GM12878 (cell line): ENCODE measurements around the gene SLC6A1. TPM values are rescaled to one million over a fixed set of nuclear protein-coding genes. Genes with fewer than 3 reads are reported as not detected.

Experiments used
- ATAC-seq: fragments of 200-7000 bp; cut with Tn5 transposase; 3 replicates; pipeline ENCODE4 v1.9.1; 2020; ENCODE audit warnings: mild to moderate bottlenecking, moderate library complexity
- BruUV-seq: library from RNA; stranded (reverse); fragments of 400-500 nt; replicated peaks from 2 replicates; lab custom pipeline; 2021; lab: Mats Ljungman, UMichigan
- CTCF ChIA-PET: fragments of 300-600 bp; sonication (Branson Sonifier 250); formaldehyde crosslinking; extraction: SDS; loops from one replicate; lab custom pipeline; 2021; ENCODE audit warnings: inconsistent platforms; lab: Yijun Ruan, JAX
- POLR2A ChIA-PET: fragments of 350-600 bp; formaldehyde crosslinking; extraction: SDS; loops from one replicate; lab custom pipeline; 2021; ENCODE audit warnings: inconsistent platforms; lab: Charles Lee
- RAD21 ChIA-PET: fragments of 300-600 bp; sonication (Branson Sonifier 250); formaldehyde crosslinking; loops from one replicate; lab custom pipeline; 2023; ENCODE audit warnings: antibody characterized with exemption; ENCODE audit not compliant: unreplicated experiment; lab: Charles Lee
- SMC1A ChIA-PET: fragments of 300-600 bp; sonication (Branson Sonifier 250); formaldehyde crosslinking; loops from one replicate; lab custom pipeline; 2023; ENCODE audit not compliant: unreplicated experiment, uncharacterized antibody; lab: Charles Lee
- DNase-seq: peaks from one replicate; pipeline ENCODE4 v3.0.0-alpha.2; 2011; ENCODE audit warnings: low read depth, low spot score
- FAIRE-seq: peaks from 3 replicates; lab custom pipeline; 2011; peaks lifted over from hg19 to GRCh38; lab: Jason Lieb, UNC
- H2AFZ ChIP-seq: 2 replicates; pipeline ENCODE4 v1.6.0; 2011; ENCODE audit warnings: low read depth, low read length, control low read depth; ENCODE audit not compliant: control insufficient read depth
- H3K27ac ChIP-seq: 2 replicates; pipeline ENCODE4 v1.5.1; 2011; ENCODE audit warnings: control low read depth; ENCODE audit not compliant: control insufficient read depth, insufficient read depth
- H3K27me3 ChIP-seq, 2 experiments: replicated peaks in 1 of 2; 2 replicates each; pipeline versions ENCODE4 v1.6.0 to v1.6.1; 2011; ENCODE audit warnings: low read length in 1 of 2; ENCODE audit not compliant: control insufficient read depth in 2 of 2, insufficient read depth in 2 of 2
- H3K36me3 ChIP-seq, 2 experiments: 2 replicates each; pipeline ENCODE4 v1.5.1; 2011; ENCODE audit warnings: low read length in 1 of 2; ENCODE audit not compliant: control insufficient read depth in 2 of 2, insufficient read depth in 2 of 2
- H3K4me1 ChIP-seq: 2 replicates; pipeline ENCODE4 v1.6.1; 2011; ENCODE audit warnings: mild to moderate bottlenecking, low read length, moderate library complexity, mixed read lengths; ENCODE audit not compliant: control insufficient read depth, insufficient read depth
- H3K4me2 ChIP-seq: 2 replicates; pipeline ENCODE4 v1.6.0; 2011; ENCODE audit warnings: control low read depth; ENCODE audit not compliant: control insufficient read depth, insufficient read depth
- H3K4me3 ChIP-seq: fragments of 200-600 bp; sonication (generic); 2 replicates; pipeline ENCODE4 v1.5.1; 2016
- H3K79me2 ChIP-seq: 2 replicates; pipeline ENCODE4 v1.6.0; 2011; ENCODE audit warnings: low read length; ENCODE audit not compliant: control insufficient read depth, insufficient read depth
- H3K9ac ChIP-seq: 2 replicates; pipeline ENCODE4 v1.8.0; 2011; ENCODE audit warnings: low read length, control low read depth, mixed read lengths; ENCODE audit not compliant: control insufficient read depth, insufficient read depth
- H3K9me3 ChIP-seq: replicated peaks from 3 replicates; pipeline ENCODE4 v1.5.1; 2011; ENCODE audit warnings: mild to moderate bottlenecking, low read length; ENCODE audit not compliant: control insufficient read depth, insufficient read depth
- H4K20me1 ChIP-seq: 2 replicates; pipeline ENCODE4 v1.6.0; 2011; ENCODE audit not compliant: control insufficient read depth, insufficient read depth
- CHD4 ChIP-seq: fragments of 200-600 bp; sonication (generic); IDR thresholded peaks from 2 replicates; pipeline ENCODE4 v1.6.1; 2016; ENCODE audit warnings: mild to moderate bottlenecking
- EP300 ChIP-seq, 2 experiments: fragments of 150-350 bp in 1 of 2; IDR thresholded peaks; 2 replicates each; pipeline ENCODE4 v1.6.1; 2011 to 2012; ENCODE audit warnings: low read depth in 2 of 2, low read length in 2 of 2, borderline replicate concordance in 1 of 2, improper control_type of control experiment in 1 of 2, inconsistent platforms in 1 of 2; ENCODE audit not compliant: control insufficient read depth in 1 of 2
- NFYA ChIP-seq: IDR thresholded peaks from 2 replicates; pipeline ENCODE4 v1.6.1; 2011; ENCODE audit warnings: low read depth, mild to moderate bottlenecking, low read length, improper control_type of control experiment, borderline replicate concordance
- PML ChIP-seq: IDR thresholded peaks from 2 replicates; pipeline ENCODE4 v1.6.1; 2012; ENCODE audit warnings: low read length, inconsistent platforms
- SUZ12 ChIP-seq: fragments of 200-600 bp; sonication (generic); IDR thresholded peaks from one replicate; pipeline ENCODE4 v1.6.1; 2018; ENCODE audit warnings: antibody characterized with exemption, mild to moderate bottlenecking; ENCODE audit not compliant: unreplicated experiment
- WGBS: methylation state at CpG from one replicate; pipeline ENCODE4 v1.1.6; 2016; ENCODE audit warnings: low lambda C conversion rate; ENCODE audit not compliant: insufficient replicate concordance, insufficient coverage; ENCODE audit errors: missing lambda C conversion rate; 5-methylcytosine and 5-hydroxymethylcytosine counted together
- in situ Hi-C: fragments of 300-500 bp; cut with MboI; formaldehyde crosslinking; loops from 9 replicates; pipeline ENCODE4 v1.14.3; 2018; ENCODE audit warnings: mixed read lengths
- intact Hi-C: fragments of 100-400 bp; cut with micrococcal nuclease; formaldehyde crosslinking; loops from one replicate; pipeline ENCODE4 v1.14.2; 2022; ENCODE audit not compliant: unreplicated experiment
- polyA plus RNA-seq, 11 experiments: library from polyadenylated mRNA; depleted of rRNA in 4 of 11; unstranded in 6 of 11; stranded (reverse) in 5 of 11; fragments of >200 nt; fragmentation: Nextera tagmentation in 4 of 11; fragmentation: Illumina TruSeq in 1 of 11; extraction: Ambion mirVana in 4 of 11; extraction: Trizol in 1 of 11; gene quantifications; 1 replicate in 1 of 11; 2 replicates in 10 of 11; pipeline versions ENCODE4 v1.2.1 to v1.2.3, GENCODE V29; 2011 to 2016; ENCODE audit warnings: inconsistent platforms in 2 of 11, missing spikeins in 2 of 11, low read depth in 1 of 11
- total RNA-seq, 4 experiments: library from RNA; depleted of rRNA in 3 of 4; stranded (reverse); fragments of >200 nt in 3 of 4; fragmentation: Illumina TruSeq in 1 of 4; extraction: Trizol in 1 of 4; gene quantifications; 2 replicates each; pipeline versions ENCODE4 v1.2.1 to v1.2.3, GENCODE V29; 2013 to 2021
- TF ChIP-seq, protein P1 (sequence below): IDR thresholded peaks from 2 replicates; pipeline ENCODE4 v1.6.1; 2012; ENCODE audit warnings: low read length, inconsistent platforms

The SLC6A1 gene
- total and polyA plus RNA-seq, 10 of the 15 experiments (the other 5 are each of a cell fraction or from before 2014, with no cell fraction given): not detected

GRCh38 chr3:10988991-10989484, 3.5 kb upstream of the SLC6A1 start:
- DNase-seq (no peak), FAIRE-seq (no peak), ATAC-seq (no peak)
- Histone ChIP-seq H3K9ac (no peak overlapping the region), H3K4me1 (no peaks in the 10 kb centered on the region), H3K79me2 (no peaks in the 10 kb centered on the region), H3K27ac (no peak overlapping the region), H3K27me3 (peaks cover 1 to 3% of the 10 kb centered on the region in 2 experiments; a peak in 3 of 4 replicates), H3K4me3 (no peak overlapping the region), H3K4me2 (no peak overlapping the region), H4K20me1 (no peaks in the 10 kb centered on the region), H3K36me3 (no peaks in the 10 kb centered on the region), H3K9me3 (no peaks in the 10 kb centered on the region), H2AFZ (no peak overlapping the region)
- 14% methylated on average over 7 of the region's 7 CpGs for WGBS
- intact Hi-C loops: no loop called here
- ChIA-PET RAD21 (no interaction called here), CTCF (no interaction called here), SMC1A (no interaction called here), POLR2A (no interaction called here)
- in situ Hi-C loops: no loop called here
- TF ChIP-seq, protein P1, sequence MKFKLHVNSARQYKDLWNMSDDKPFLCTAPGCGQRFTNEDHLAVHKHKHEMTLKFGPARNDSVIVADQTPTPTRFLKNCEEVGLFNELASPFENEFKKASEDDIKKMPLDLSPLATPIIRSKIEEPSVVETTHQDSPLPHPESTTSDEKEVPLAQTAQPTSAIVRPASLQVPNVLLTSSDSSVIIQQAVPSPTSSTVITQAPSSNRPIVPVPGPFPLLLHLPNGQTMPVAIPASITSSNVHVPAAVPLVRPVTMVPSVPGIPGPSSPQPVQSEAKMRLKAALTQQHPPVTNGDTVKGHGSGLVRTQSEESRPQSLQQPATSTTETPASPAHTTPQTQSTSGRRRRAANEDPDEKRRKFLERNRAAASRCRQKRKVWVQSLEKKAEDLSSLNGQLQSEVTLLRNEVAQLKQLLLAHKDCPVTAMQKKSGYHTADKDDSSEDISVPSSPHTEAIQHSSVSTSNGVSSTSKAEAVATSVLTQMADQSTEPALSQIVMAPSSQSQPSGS: no peak
- TF ChIP-seq PML (no peak), SUZ12 (no peak), CHD4 (no peak), EP300 (IDR thresholded peaks at IDR 0.05; ENCODE audit: borderline replicate concordance in 1 of 2, control insufficient read depth in 1 of 2, low read depth in 2 of 2, low read length in 2 of 2) (no peak), NFYA (no peak)
- BruUV-seq: no TSS peak
